ENCODE measurements around the gene CIBAR2.

Gene CIBAR2

GRCh38 chr16:85096921-85097320, 15.4 kb downstream of the CIBAR2 start:
- H3K27ac ChIP-seq, result no peak overlapping the region
- intact Hi-C loops (cut with DNase I; ENCODE audit: low total_unique reads), result no loop called here
- H3K4me1 ChIP-seq, result no peaks in the 10 kb centered on the region
- H3K27me3 ChIP-seq, result peaks cover 0 to 42% of the 10 kb centered on the region in 2 donors
- TF ChIP-seq CTCF (IDR thresholded peaks at IDR 0.05), result no peak
- no peak overlapping the region for H3K4me3 ChIP-seq
- no peak for DNase-seq
- no peaks in the 10 kb centered on the region for H3K9me3 ChIP-seq
- H3K36me3 ChIP-seq, result no peaks in the 10 kb centered on the region

GRCh38 chr16:85094812-85095211, 17.5 kb downstream of the CIBAR2 start:
- Histone ChIP-seq H3K27me3 (peaks cover 0 to 39% of the 10 kb centered on the region in 2 donors), H3K9me3 (no peaks in the 10 kb centered on the region), H3K4me3 (no peak overlapping the region), H3K36me3 (no peaks in the 10 kb centered on the region), H3K27ac (no peak overlapping the region), H3K4me1 (peaks cover 0 to 11% (median 9%) of the 10 kb centered on the region in 4 donors)
- intact Hi-C loops (cut with DNase I; ENCODE audit: low total_unique reads), result no loop called here
- no peak for TF ChIP-seq CTCF (IDR thresholded peaks at IDR 0.05)
- no peak for DNase-seq

GRCh38 chr16:85094176-85094805, 18.0 kb downstream of the CIBAR2 start:
- H3K27me3 ChIP-seq, result peaks cover 0 to 38% of the 10 kb centered on the region in 2 donors
- intact Hi-C loops (cut with DNase I; ENCODE audit: low total_unique reads), result no loop called here
- no peaks in the 10 kb centered on the region for H3K9me3 ChIP-seq
- no peak for DNase-seq
- H3K36me3 ChIP-seq, result no peaks in the 10 kb centered on the region
- no peak overlapping the region for H3K4me3 ChIP-seq
- H3K4me1 ChIP-seq, result peaks cover 0 to 16% (median 14%) of the 10 kb centered on the region in 4 donors
- TF ChIP-seq CTCF (IDR thresholded peaks at IDR 0.05), result no peak
- no peak overlapping the region for H3K27ac ChIP-seq

- no peak overlapping the region for H3K27ac ChIP-seq
- peaks cover 0 to 1% (median 0%) of the 10 kb centered on the region in 3 donors for H3K36me3 ChIP-seq
- no peak for DNase-seq
- TF ChIP-seq CTCF (IDR thresholded peaks at IDR 0.05), result no peak
- intact Hi-C loops (cut with DNase I; ENCODE audit: low total_unique reads), result no loop called here
- H3K27me3 ChIP-seq, result peaks cover 0 to 38% of the 10 kb centered on the region in 2 donors
- H3K4me3 ChIP-seq, result no peak overlapping the region
- H3K4me1 ChIP-seq, result peaks cover 0 to 21% (median 17%) of the 10 kb centered on the region in 4 donors
- H3K9me3 ChIP-seq, result no peaks in the 10 kb centered on the region
Observed at GRCh38 chr16:85093705-85094104, 18.6 kb downstream of the CIBAR2 start.

GRCh38 chr16:85092851-85093250, 19.4 kb downstream of the CIBAR2 start:
- Histone ChIP-seq H3K36me3 (peaks cover 0 to 9% (median 0%) of the 10 kb centered on the region in 3 donors), H3K9me3 (no peaks in the 10 kb centered on the region), H3K27me3 (peaks cover 0 to 34% of the 10 kb centered on the region in 2 donors), H3K27ac (no peak overlapping the region), H3K4me1 (peaks cover 0 to 21% (median 17%) of the 10 kb centered on the region in 4 donors), H3K4me3 (no peak overlapping the region)
- no peak for DNase-seq
- intact Hi-C loops (cut with DNase I; ENCODE audit: low total_unique reads), result no loop called here
- no peak for TF ChIP-seq CTCF (IDR thresholded peaks at IDR 0.05)

Data from tibial artery (tissue), 4 donors.